Lower leg skin (tissue), 3 donors: ENCODE measurements around the gene ZBTB16.

Source experiments
- CTCF ChIP-seq, 3 donors: fragments of 450-650 bp; IDR thresholded peaks; one replicate each; pipeline ENCODE4 v1.5.1; 2016; ENCODE audit warnings: antibody characterized with exemption in 3 of 3, mild to moderate bottlenecking in 3 of 3, moderate library complexity in 2 of 3
- POLR2A ChIP-seq, 2 donors: fragments of 450-650 bp; IDR thresholded peaks; one replicate each; pipeline ENCODE4 v1.6.1; 2016 to 2017; ENCODE audit warnings: antibody characterized with exemption in 2 of 2, mild to moderate bottlenecking in 1 of 2, moderate library complexity in 1 of 2

GRCh38 chr11:114230031-114230704 lies 170.7 kb downstream of the ZBTB16 start:
- TF ChIP-seq CTCF (IDR thresholded peaks at IDR 0.05) (no peak), POLR2A (IDR thresholded peaks at IDR 0.05) (no peak)
